ENCODE data around the gene FMN2. TPM values are rescaled to one million over a fixed set of nuclear protein-coding genes. Genes with fewer than 3 reads are reported as not detected.
"Not testable (repeated sequence)": the region's sequence is repeated elsewhere in the genome, so short reads cannot be mapped to it uniquely, and the experiment has no call there.

FMN2 gene
- total RNA-seq, 1 experiment from 2014 or later, result not detected

DNA sequence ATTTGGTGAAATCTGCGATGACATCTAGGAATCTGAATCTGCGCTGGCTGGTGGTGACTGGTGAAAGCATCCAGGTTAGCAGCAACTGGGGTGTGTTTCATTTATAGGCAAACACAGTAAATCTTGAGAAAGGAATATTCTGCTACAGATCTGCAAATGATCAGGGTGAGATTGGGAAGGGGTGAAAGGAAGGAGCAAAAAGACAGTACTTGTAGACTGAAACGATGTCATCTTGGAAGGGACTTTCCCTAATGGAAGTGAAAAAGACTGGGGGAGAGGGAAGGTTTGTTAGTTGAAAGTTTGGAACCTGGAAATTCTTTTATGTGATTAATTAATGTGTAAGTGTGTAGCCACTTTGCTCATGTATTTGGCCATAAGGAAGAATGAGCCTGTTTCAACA, 228.3 kb downstream of the FMN2 start:
- ChIA-PET CTCF (no interaction called here), POLR2A (ENCODE audit: unreplicated experiment) (no interaction called here)
- DNase-seq, result no peak
- BruUV-seq (replicated peaks), result no TSS peak
- Histone ChIP-seq H4K20me1 (ENCODE audit: insufficient read depth) (no peaks in the 10 kb centered on the region), H3K27me3 (ENCODE audit: insufficient read depth, low read depth) (peaks cover 32% of the 10 kb centered on the region; the same call in 1 of the 2 replicates), H3K36me3 (ENCODE audit: low read depth) (no peaks in the 10 kb centered on the region), H2AFZ (no peak overlapping the region), H3K9me2 (ENCODE audit: insufficient read depth) (no peaks in the 10 kb centered on the region), H3K4me1 (replicated peaks; ENCODE audit: insufficient read depth) (no peaks in the 10 kb centered on the region), H3K9me3 (ENCODE audit: insufficient read depth, low read depth) (no peaks in the 10 kb centered on the region), H3F3A (ENCODE audit: insufficient read depth, low read depth) (no peaks in the 10 kb centered on the region), H3K27ac (no peak overlapping the region), H3K4me2 (no peak overlapping the region), H3K4me3 (no peak overlapping the region), H3K79me2 (ENCODE audit: low read depth) (no peaks in the 10 kb centered on the region)
- TF ChIP-seq EZH2 (IDR thresholded peaks at IDR 0.05; ENCODE audit: low read depth), result no peak
- TF ChIP-seq CTCF (conservative IDR thresholded peaks at IDR 0.05), result no peak
- intact Hi-C loops (cut with micrococcal nuclease; ENCODE audit: unreplicated experiment), result no loop called here

- H3K27me3 ChIP-seq (ENCODE audit: insufficient read depth, low read depth), result peaks cover 32% of the 10 kb centered on the region; the same call in 1 of the 2 replicates
- no TSS peak for BruUV-seq (replicated peaks)
- ChIA-PET POLR2A (ENCODE audit: unreplicated experiment) (no interaction called here), CTCF (no interaction called here)
- H3K4me1 ChIP-seq (replicated peaks; ENCODE audit: insufficient read depth), result no peaks in the 10 kb centered on the region
- no peaks in the 10 kb centered on the region for H4K20me1 ChIP-seq (ENCODE audit: insufficient read depth)
- no peaks in the 10 kb centered on the region for H3K9me2 ChIP-seq (ENCODE audit: insufficient read depth)
- no peak overlapping the region for H3K4me2 ChIP-seq
- no peaks in the 10 kb centered on the region for H3K9me3 ChIP-seq (ENCODE audit: insufficient read depth, low read depth)
- H3K79me2 ChIP-seq (ENCODE audit: low read depth), result no peaks in the 10 kb centered on the region
- no peak overlapping the region for H2AFZ ChIP-seq
- H3K36me3 ChIP-seq (ENCODE audit: low read depth), result no peaks in the 10 kb centered on the region
- H3K27ac ChIP-seq, result no peak overlapping the region
- no peak for DNase-seq
- H3K4me3 ChIP-seq, result no peak overlapping the region
- no peaks in the 10 kb centered on the region for H3F3A ChIP-seq (ENCODE audit: insufficient read depth, low read depth)
- intact Hi-C loops (cut with micrococcal nuclease; ENCODE audit: unreplicated experiment), result no loop called here
- TF ChIP-seq CTCF (conservative IDR thresholded peaks at IDR 0.05), result no peak
- no peak for TF ChIP-seq EZH2 (IDR thresholded peaks at IDR 0.05; ENCODE audit: low read depth)
Measured at GRCh38 chr1:240320659-240321058, 229.0 kb downstream of the FMN2 start.

DNA sequence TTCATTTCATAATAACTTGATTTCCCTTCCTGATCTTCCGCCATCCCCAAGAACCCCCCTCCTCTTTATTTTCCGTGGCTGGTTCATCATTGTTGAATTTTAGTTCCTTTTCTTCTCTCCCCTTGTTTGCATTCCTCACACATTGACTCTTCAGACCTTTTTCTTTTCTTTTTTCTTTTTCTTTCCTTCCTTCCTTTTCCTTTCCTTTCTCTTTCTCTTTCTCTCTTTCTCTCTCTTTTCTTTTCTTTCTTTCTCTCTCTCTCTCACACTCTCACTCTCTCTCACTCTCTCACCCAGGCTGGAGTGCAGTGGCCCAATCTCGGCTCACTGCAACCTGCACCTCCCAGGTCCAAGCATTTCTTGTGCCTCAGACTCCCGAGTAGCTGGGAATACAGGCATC, 231.3 kb downstream of the FMN2 start:
- Histone ChIP-seq H3K27me3 (ENCODE audit: insufficient read depth, low read depth) (peaks cover 32% of the 10 kb centered on the region; the same call in 1 of the 2 replicates), H3K79me2 (ENCODE audit: low read depth) (no peaks in the 10 kb centered on the region), H2AFZ (no peak overlapping the region), H3K27ac (no peak overlapping the region), H3K4me1 (replicated peaks; ENCODE audit: insufficient read depth) (no peaks in the 10 kb centered on the region), H3K4me3 (no peak overlapping the region), H4K20me1 (ENCODE audit: insufficient read depth) (no peaks in the 10 kb centered on the region), H3K9me3 (ENCODE audit: insufficient read depth, low read depth) (no peaks in the 10 kb centered on the region), H3K36me3 (ENCODE audit: low read depth) (no peaks in the 10 kb centered on the region), H3K4me2 (no peak overlapping the region), H3K9me2 (ENCODE audit: insufficient read depth) (no peaks in the 10 kb centered on the region), H3F3A (ENCODE audit: insufficient read depth, low read depth) (no peaks in the 10 kb centered on the region)
- POLR2A ChIA-PET (ENCODE audit: unreplicated experiment), result no interaction called here
- intact Hi-C loops (cut with micrococcal nuclease; ENCODE audit: unreplicated experiment), result no loop called here
- DNase-seq, result no peak
- no TSS peak for BruUV-seq (replicated peaks)
- CTCF ChIA-PET, result no interaction called here
- no peak for TF ChIP-seq CTCF (conservative IDR thresholded peaks at IDR 0.05)
- TF ChIP-seq EZH2 (IDR thresholded peaks at IDR 0.05; ENCODE audit: low read depth), result no peak

DNA sequence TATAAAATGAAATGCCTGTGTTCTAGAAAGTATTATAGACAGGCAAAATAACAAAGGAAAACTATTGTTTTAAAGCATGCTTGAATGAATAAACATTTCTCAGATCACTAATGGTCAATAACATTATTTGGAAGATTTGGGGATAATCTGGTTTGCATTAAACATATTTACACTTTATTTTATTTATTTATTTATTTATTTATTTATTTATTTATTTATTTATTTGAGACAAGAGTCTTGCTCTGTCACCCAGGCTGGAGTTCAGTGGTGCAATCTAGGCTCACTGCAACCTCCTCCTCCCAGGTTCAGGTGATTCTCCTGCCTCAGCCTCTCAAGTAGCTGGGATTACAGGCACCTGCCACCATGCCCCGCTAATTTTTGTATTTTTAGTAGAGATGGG, 236.7 kb downstream of the FMN2 start:
- H3K9me3 ChIP-seq (ENCODE audit: insufficient read depth, low read depth); H3K4me3 ChIP-seq; DNase-seq; H3K27ac ChIP-seq; H3K4me1 ChIP-seq (replicated peaks; ENCODE audit: insufficient read depth); H4K20me1 ChIP-seq (ENCODE audit: insufficient read depth); H3K79me2 ChIP-seq (ENCODE audit: low read depth); BruUV-seq (replicated peaks); intact Hi-C loops (cut with micrococcal nuclease; ENCODE audit: unreplicated experiment); H3K27me3 ChIP-seq (ENCODE audit: insufficient read depth, low read depth); H3K4me2 ChIP-seq; POLR2A ChIA-PET (ENCODE audit: unreplicated experiment); H3K36me3 ChIP-seq (ENCODE audit: low read depth); H3K9me2 ChIP-seq (ENCODE audit: insufficient read depth); H3F3A ChIP-seq (ENCODE audit: insufficient read depth, low read depth); CTCF ChIA-PET; H2AFZ ChIP-seq: not testable (repeated sequence)
